Calu3 (cell line): ENCODE results near the gene RERE. TPM values are rescaled to one million over a fixed set of nuclear protein-coding genes. Genes with fewer than 3 reads are reported as not detected.

Source experiments
- Bru-seq: library from RNA; stranded (reverse); fragments of 400-500 nt; gene quantifications from one replicate; lab custom pipeline; 2021; lab: Mats Ljungman, UMichigan
- BruChase-seq, 2 experiments: library from RNA; stranded (reverse); fragments of 400-500 nt; gene quantifications; one replicate each; lab custom pipeline; 2021; lab: Mats Ljungman, UMichigan
- BruUV-seq: library from RNA; stranded (reverse); fragments of 400-500 nt; replicated peaks from 2 replicates; lab custom pipeline; 2021; lab: Mats Ljungman, UMichigan
- CTCF ChIA-PET: fragments of 300-600 bp; sonication (Branson Sonifier 250); formaldehyde crosslinking; loops from one replicate; lab custom pipeline; 2022; ENCODE audit warnings: antibody characterized with exemption; lab: Charles Lee
- DNase-seq: peaks from one replicate; pipeline ENCODE4 v3.0.0; 2022
- H3K27ac Mint-ChIP-seq: one replicate; pipeline ENCODE4 v1.8.0; 2022; ENCODE audit warnings: mixed read lengths; ENCODE audit not compliant: unreplicated experiment
- H3K27me3 Mint-ChIP-seq: one replicate; pipeline ENCODE4 v1.8.0; 2022; ENCODE audit warnings: mixed read lengths; ENCODE audit not compliant: unreplicated experiment
- H3K36me3 Mint-ChIP-seq: one replicate; pipeline ENCODE4 v1.8.0; 2022; ENCODE audit warnings: mild to moderate bottlenecking, moderate library complexity, mixed read lengths; ENCODE audit not compliant: insufficient read depth, unreplicated experiment
- H3K4me1 Mint-ChIP-seq: one replicate; pipeline ENCODE4 v1.8.0; 2022; ENCODE audit warnings: mild to moderate bottlenecking, low read depth, mixed read lengths; ENCODE audit not compliant: unreplicated experiment
- H3K4me3 Mint-ChIP-seq: one replicate; pipeline ENCODE4 v1.8.0; 2022; ENCODE audit warnings: mild to moderate bottlenecking, low read depth, moderate library complexity, mixed read lengths; ENCODE audit not compliant: unreplicated experiment
- H3K9me3 Mint-ChIP-seq: one replicate; pipeline ENCODE4 v1.8.0; 2022; ENCODE audit warnings: low read depth, mixed read lengths; ENCODE audit not compliant: unreplicated experiment
- CTCF ChIP-seq: fragments of 200-600 bp; IDR thresholded peaks from one replicate; pipeline ENCODE4 v1.8.0; 2022; ENCODE audit warnings: antibody characterized with exemption; ENCODE audit not compliant: unreplicated experiment
- intact Hi-C: fragments of 100-400 bp; cut with micrococcal nuclease; formaldehyde crosslinking; loops from one replicate; pipeline ENCODE4 v1.10.0; 2022; ENCODE audit not compliant: unreplicated experiment
- long read RNA-seq: library from polyadenylated mRNA; stranded (forward); transcript quantifications from one replicate; pipeline ENCODE4 v2.0.0, GENCODE V29; 2022
- total RNA-seq: library from RNA; stranded (reverse); gene quantifications from 2 replicates; pipeline ENCODE4 v1.2.3, GENCODE V29; 2022

RERE gene
- 45.9 and 52.8 TPM in 2 replicates for total RNA-seq
- Bru-seq, nascent RNA = percentile 80 among the genes with signal in this experiment
- percentile 69 among the genes with signal in this experiment for BruChase-seq, experiment 1, labeled RNA remaining after a 6-hour chase
- percentile 67 among the genes with signal in this experiment for BruChase-seq, experiment 2, labeled RNA remaining after a 2-hour chase
- long read RNA-seq, partial matches to known transcripts = 8 of 17 reads
- long read RNA-seq, other reads (novel, unspliced or antisense) = 8 of 17 reads

GRCh38 chr1:8817412-8818324, at the start of gene RERE:
Gene RERE, minus strand, starts transcription at chr1:8817640.
- intact Hi-C loops = loop anchor here (5.0 kb wide), 1 partner anchor 75 kb away; no protein-coding TSS in a partner anchor

GRCh38 chr1:8866792-8867415, 49.5 kb upstream of the RERE start:
- DNase-seq = no peak
- CTCF ChIA-PET = no interaction called here
- no peak overlapping the region for H3K4me3 Mint-ChIP-seq
- peaks cover 20% of the 10 kb centered on the region for H3K4me1 Mint-ChIP-seq
- no peak overlapping the region for H3K27ac Mint-ChIP-seq
- no peak for TF ChIP-seq CTCF
- H3K27me3 Mint-ChIP-seq = no peaks in the 10 kb centered on the region
- BruUV-seq = no TSS peak
- H3K9me3 Mint-ChIP-seq = no peaks in the 10 kb centered on the region
- H3K36me3 Mint-ChIP-seq = peaks cover 77% of the 10 kb centered on the region
- intact Hi-C loops = no loop called here

More at GRCh38 chr1:8817412-8818324, at the start of gene RERE:
- peak; percentile 95 for DNase-seq
- BruUV-seq = no TSS peak
- H3K36me3 Mint-ChIP-seq = peaks cover 30% of the 10 kb centered on the region
- CTCF ChIA-PET = interaction anchor here (0.7 kb wide), 2 partner anchors 15 to 221 kb away, joined by 4 to 5 read pairs; no protein-coding TSS in a partner anchor
- TF ChIP-seq CTCF = no peak
- no peaks in the 10 kb centered on the region for H3K27me3 Mint-ChIP-seq
- no peaks in the 10 kb centered on the region for H3K9me3 Mint-ChIP-seq
- peaks cover 43% of the 10 kb centered on the region for H3K4me1 Mint-ChIP-seq
- peak within 1 kb of the TSS; percentile 89 for H3K27ac Mint-ChIP-seq
- peak within 1 kb of the TSS; percentile 81 for H3K4me3 Mint-ChIP-seq

GRCh38 chr1:8866173-8866791, 48.8 kb upstream of the RERE start:
- Mint-ChIP-seq H3K27me3 (no peaks in the 10 kb centered on the region), H3K9me3 (no peaks in the 10 kb centered on the region), H3K4me3 (no peak overlapping the region), H3K27ac (no peak overlapping the region), H3K4me1 (peaks cover 19% of the 10 kb centered on the region), H3K36me3 (peaks cover 77% of the 10 kb centered on the region)
- BruUV-seq = no TSS peak
- no peak for DNase-seq
- intact Hi-C loops = no loop called here
- CTCF ChIA-PET = interaction anchor here (0.7 kb wide), 2 partner anchors 32 to 78 kb away, joined by 3 read pairs; no protein-coding TSS in a partner anchor
- no peak for TF ChIP-seq CTCF
